Sigmoid colon (tissue), 7 donors: Measurements from ENCODE around the gene FLRT1. TPM values are rescaled to one million over a fixed set of nuclear protein-coding genes. Genes with fewer than 3 reads are reported as not detected.

Experiments used
- DNase-seq: peaks from one replicate; pipeline ENCODE4 v3.0.0-alpha.2; 2019
- H3K27ac ChIP-seq, 4 donors: fragments of 200-600 bp; sonication (generic); one replicate each; pipeline ENCODE4 v1.5.1; 2016 to 2019; ENCODE audit warnings: mild to moderate bottlenecking in 1 of 4
- H3K27me3 ChIP-seq, 3 donors: fragments of 200-600 bp; sonication (generic); one replicate each; pipeline ENCODE4 v1.5.1; 2019; ENCODE audit warnings: mild to moderate bottlenecking in 1 of 3
- H3K36me3 ChIP-seq, 4 donors: fragments of 200-600 bp; sonication (generic); one replicate each; pipeline ENCODE4 v1.5.1; 2016 to 2019
- H3K4me1 ChIP-seq, 4 donors: fragments of 200-600 bp; sonication (generic); one replicate each; pipeline ENCODE4 v1.5.1; 2017 to 2019
- H3K4me3 ChIP-seq, 4 donors: fragments of 200-600 bp; sonication (generic); one replicate each; pipeline ENCODE4 v1.5.1; 2017 to 2019; ENCODE audit warnings: mild to moderate bottlenecking in 2 of 4, moderate library complexity in 1 of 4
- H3K9me3 ChIP-seq, 4 donors: fragments of 200-600 bp in 3 of 4; sonication (generic) in 3 of 4; one replicate each; pipeline versions ENCODE4 v1.5.1 to v1.6.1; 2013 to 2019
- CTCF ChIP-seq, 4 experiments: fragments of 450-650 bp in 3 of 4; fragments of 200-600 bp in 1 of 4; IDR thresholded peaks; one replicate each; pipeline ENCODE4 v1.5.1; 2016 to 2019; ENCODE audit warnings: antibody characterized with exemption in 4 of 4, mild to moderate bottlenecking in 3 of 4, moderate library complexity in 2 of 4
- EP300 ChIP-seq, 4 donors: sonication (generic); formaldehyde crosslinking; IDR thresholded peaks; one replicate each; pipeline ENCODE4 v1.6.1; 2017; ENCODE audit warnings: antibody characterized with exemption in 4 of 4
- POLR2A ChIP-seq, 2 donors: fragments of 450-650 bp; IDR thresholded peaks; one replicate each; pipeline ENCODE4 v1.6.1; 2016; ENCODE audit warnings: antibody characterized with exemption in 2 of 2, mild to moderate bottlenecking in 2 of 2, moderate library complexity in 2 of 2
- POLR2AphosphoS5 ChIP-seq, 4 donors: sonication (generic); formaldehyde crosslinking; IDR thresholded peaks; one replicate each; pipeline ENCODE4 v1.6.1; 2017; ENCODE audit warnings: antibody characterized with exemption in 4 of 4
- WGBS, 2 donors: extraction: QIAGEN DNeasy Blood & Tissue Kit; methylation state at CpG; one replicate each; pipeline ENCODE4 v1.1.7; 2013; 5-methylcytosine and 5-hydroxymethylcytosine counted together
- intact Hi-C: fragments of 100-400 bp; cut with DNase I; formaldehyde crosslinking; loops from one replicate; pipeline ENCODE4 v1.15.1; 2023
- polyA plus RNA-seq, 3 donors: library from polyadenylated mRNA; stranded (reverse); fragments of 200-250 nt; gene quantifications; one replicate each; pipeline ENCODE4 v1.2.3, GENCODE V29; 2013
- total RNA-seq, 4 donors: library from RNA; depleted of rRNA; stranded (reverse); fragments of >200 nt; gene quantifications; one replicate each; pipeline ENCODE4 v1.1.0, GENCODE V29; 2016
- donor health status: healthy with polysubstance abuse.
- donor health status: Bipolar disorder and iron deficiency.
- donor health status: healthy.

FLRT1 gene
- total and polyA plus RNA-seq, 7 donors, result 0.66 to 6.9 (median 2.9) TPM; not detected in 2

- WGBS, 2 donors, result 67 to 76% methylated on average over 12 of the region's 12 CpGs
- no peak for DNase-seq
- TF ChIP-seq EP300 (IDR thresholded peaks at IDR 0.05) (no peak), POLR2AphosphoS5 (IDR thresholded peaks at IDR 0.05) (no peak)
- Histone ChIP-seq H3K4me3 (no peak overlapping the region), H3K9me3 (no peaks in the 10 kb centered on the region), H3K27me3 (no peaks in the 10 kb centered on the region), H3K4me1 (peaks cover 0 to 29% (median 21%) of the 10 kb centered on the region in 4 donors), H3K27ac (no peak overlapping the region), H3K36me3 (no peaks in the 10 kb centered on the region)
- intact Hi-C loops, result no loop called here
Observed at GRCh38 chr11:64006398-64006797, 29.3 kb upstream of the FLRT1 start.

GRCh38 chr11:64007160-64007628, 28.5 kb upstream of the FLRT1 start:
- H3K4me3 ChIP-seq, result peak overlapping the region; percentile 27 to 48 (median 42)
- H3K4me1 ChIP-seq, result peaks cover 0 to 21% (median 17%) of the 10 kb centered on the region in 4 donors
- TF ChIP-seq CTCF (IDR thresholded peaks at IDR 0.05), result no peak
- TF ChIP-seq POLR2AphosphoS5 (IDR thresholded peaks at IDR 0.05), result no peak
- TF ChIP-seq POLR2A (IDR thresholded peaks at IDR 0.05), result no peak
- no peak for TF ChIP-seq EP300 (IDR thresholded peaks at IDR 0.05)
- no peaks in the 10 kb centered on the region for H3K36me3 ChIP-seq
- intact Hi-C loops, result no loop called here
- H3K9me3 ChIP-seq, result no peaks in the 10 kb centered on the region
- peak overlapping the region; percentile 48 to 63 (median 54) for H3K27ac ChIP-seq
- no peaks in the 10 kb centered on the region for H3K27me3 ChIP-seq
- 1 to 2% methylated on average over 27 of the region's 27 CpGs for WGBS, 2 donors
- no peak for DNase-seq

- Histone ChIP-seq H3K4me1 (peaks cover 0 to 17% (median 17%) of the 10 kb centered on the region in 4 donors), H3K9me3 (no peaks in the 10 kb centered on the region), H3K27ac (peak overlapping the region; percentile 48 to 63 (median 54)), H3K36me3 (no peaks in the 10 kb centered on the region), H3K4me3 (peak overlapping the region; percentile 27 to 48 (median 42)), H3K27me3 (no peaks in the 10 kb centered on the region)
- intact Hi-C loops, result loop anchor here (2.0 kb wide), 1 partner anchor 29 kb away; no protein-coding TSS in a partner anchor
- peak; percentile 87 for DNase-seq
- TF ChIP-seq CTCF (IDR thresholded peaks at IDR 0.05), result peak in 2 of 4 experiments; percentile 41
- TF ChIP-seq POLR2A (IDR thresholded peaks at IDR 0.05), result no peak
- 3 to 9% methylated on average over 40 of the region's 40 CpGs for WGBS, 2 donors
Observed at GRCh38 chr11:64007629-64008282, 28.0 kb upstream of the FLRT1 start.

GRCh38 chr11:64008283-64008913, 27.3 kb upstream of the FLRT1 start:
- H3K27ac ChIP-seq, result peak overlapping the region; percentile 48 to 63 (median 54)
- WGBS, 2 donors, result 89 to 92% methylated on average over 26 of the region's 26 CpGs
- H3K9me3 ChIP-seq, result no peaks in the 10 kb centered on the region
- intact Hi-C loops, result loop anchor here (2.0 kb wide), 1 partner anchor 28 kb away; no protein-coding TSS in a partner anchor
- H3K36me3 ChIP-seq, result no peaks in the 10 kb centered on the region
- H3K4me3 ChIP-seq, result peak overlapping the region in 2 of 4 donors; percentile 46 to 48
- no peak for DNase-seq
- H3K27me3 ChIP-seq, result no peaks in the 10 kb centered on the region
- TF ChIP-seq EP300 (IDR thresholded peaks at IDR 0.05) (no peak), POLR2AphosphoS5 (IDR thresholded peaks at IDR 0.05) (no peak), CTCF (IDR thresholded peaks at IDR 0.05) (no peak), POLR2A (IDR thresholded peaks at IDR 0.05) (no peak)
- peaks cover 0 to 17% (median 17%) of the 10 kb centered on the region in 4 donors for H3K4me1 ChIP-seq

GRCh38 chr11:64008914-64009633, 26.7 kb upstream of the FLRT1 start:
- TF ChIP-seq POLR2AphosphoS5 (IDR thresholded peaks at IDR 0.05), result no peak
- TF ChIP-seq EP300 (IDR thresholded peaks at IDR 0.05), result no peak
- TF ChIP-seq POLR2A (IDR thresholded peaks at IDR 0.05), result no peak

More at GRCh38 chr11:64008914-64009633, 26.7 kb upstream of the FLRT1 start:
- Histone ChIP-seq H3K27ac (no peak overlapping the region), H3K27me3 (no peaks in the 10 kb centered on the region), H3K36me3 (no peaks in the 10 kb centered on the region), H3K4me3 (no peak overlapping the region), H3K9me3 (no peaks in the 10 kb centered on the region), H3K4me1 (peaks cover 0 to 17% (median 17%) of the 10 kb centered on the region in 4 donors)
- 82 to 92% methylated on average over 18 of the region's 18 CpGs for WGBS, 2 donors
- intact Hi-C loops, result loop anchor here (2.0 kb wide), 1 partner anchor 28 kb away; no protein-coding TSS in a partner anchor
- DNase-seq, result no peak
